ENCODE measurements around the gene KRTAP5-8.
"Not testable (repeated sequence)": the region's sequence is repeated elsewhere in the genome, so short reads cannot be mapped to it uniquely, and the experiment has no call there.

Gene KRTAP5-8

GRCh38 chr11:71500601-71501021 is 37.2 kb upstream of the KRTAP5-8 start:
- no peak for DNase-seq
- TF ChIP-seq POLR2A (IDR thresholded peaks at IDR 0.05; ENCODE audit: low read length) (no peak), GATA1 (IDR thresholded peaks at IDR 0.05; ENCODE audit: low read depth, low read length) (no peak)

- DNase-seq, result no peak
- TF ChIP-seq GATA1 (IDR thresholded peaks at IDR 0.05; ENCODE audit: low read depth, low read length) (no peak), POLR2A (IDR thresholded peaks at IDR 0.05; ENCODE audit: low read length) (no peak)
These were observed 36.5 kb upstream of the KRTAP5-8 start for GRCh38 chr11:71501071-71501985.

- no peak for TF ChIP-seq GATA1 (IDR thresholded peaks at IDR 0.05; ENCODE audit: low read depth, low read length)
- TF ChIP-seq POLR2A (IDR thresholded peaks at IDR 0.05; ENCODE audit: low read length), result no peak
- DNase-seq, result no peak
These were observed 35.8 kb upstream of the KRTAP5-8 start for GRCh38 chr11:71502026-71502425.

- TF ChIP-seq POLR2A (IDR thresholded peaks at IDR 0.05; ENCODE audit: low read length) (no peak), GATA1 (IDR thresholded peaks at IDR 0.05; ENCODE audit: low read depth, low read length) (no peak)
These were observed 34.9 kb upstream of the KRTAP5-8 start for GRCh38 chr11:71502871-71503435.

GRCh38 chr11:71504531-71504930 is 33.3 kb upstream of the KRTAP5-8 start:
- no peak for DNase-seq
- TF ChIP-seq POLR2A (IDR thresholded peaks at IDR 0.05; ENCODE audit: low read length) (no peak), GATA1 (IDR thresholded peaks at IDR 0.05; ENCODE audit: low read depth, low read length) (no peak)

More at GRCh38 chr11:71502871-71503435, 34.9 kb upstream of the KRTAP5-8 start:
- DNase-seq, result no peak

GRCh38 chr11:71505001-71505400 is 32.8 kb upstream of the KRTAP5-8 start:
- no peak for DNase-seq
- TF ChIP-seq GATA1 (IDR thresholded peaks at IDR 0.05; ENCODE audit: low read depth, low read length) (no peak), POLR2A (IDR thresholded peaks at IDR 0.05; ENCODE audit: low read length) (no peak)

GRCh38 chr11:71505781-71506180 is 32.0 kb upstream of the KRTAP5-8 start:
- TF ChIP-seq GATA1 (IDR thresholded peaks at IDR 0.05; ENCODE audit: low read depth, low read length) (no peak), POLR2A (IDR thresholded peaks at IDR 0.05; ENCODE audit: low read length) (no peak)
- DNase-seq, result no peak

GRCh38 chr11:71507102-71507501 is 30.7 kb upstream of the KRTAP5-8 start:
- TF ChIP-seq POLR2A (IDR thresholded peaks at IDR 0.05; ENCODE audit: low read length) (no peak), GATA1 (IDR thresholded peaks at IDR 0.05; ENCODE audit: low read depth, low read length) (no peak)
- DNase-seq, result no peak

- no peak for DNase-seq
- TF ChIP-seq GATA1 (IDR thresholded peaks at IDR 0.05; ENCODE audit: low read depth, low read length) (no peak), POLR2A (IDR thresholded peaks at IDR 0.05; ENCODE audit: low read length) (no peak)
These were observed 19.0 kb upstream of the KRTAP5-8 start for GRCh38 chr11:71518506-71519471.

GRCh38 chr11:71519546-71519945 is 18.3 kb upstream of the KRTAP5-8 start:
- no peak for TF ChIP-seq POLR2A (IDR thresholded peaks at IDR 0.05; ENCODE audit: low read length)
- TF ChIP-seq GATA1 (IDR thresholded peaks at IDR 0.05; ENCODE audit: low read depth, low read length), result no peak
- DNase-seq, result no peak

GRCh38 chr11:71525188-71525937 is 12.5 kb upstream of the KRTAP5-8 start:
- TF ChIP-seq POLR2A (IDR thresholded peaks at IDR 0.05; ENCODE audit: low read length), result no peak
- no peak for DNase-seq

- TF ChIP-seq POLR2A (IDR thresholded peaks at IDR 0.05; ENCODE audit: low read length) (no peak), GATA1 (IDR thresholded peaks at IDR 0.05; ENCODE audit: low read depth, low read length) (no peak)
- no peak for DNase-seq
These were observed 11.8 kb upstream of the KRTAP5-8 start for GRCh38 chr11:71525938-71526495.

- not testable (repeated sequence) for DNase-seq
These were observed 10.8 kb upstream of the KRTAP5-8 start, which contains the start of gene KRTAP5-7 for GRCh38 chr11:71526796-71527575. TSS of gene KRTAP5-7 (plus strand) at chr11:71527267. CDS start at chr11:71527301, 34 bp downstream.
